Gastrocnemius medialis (tissue), 4 donors: ENCODE measurements around the gene GPR6. TPM values are rescaled to one million over a fixed set of nuclear protein-coding genes. Genes with fewer than 3 reads are reported as not detected.

ENCODE experiments used
- ATAC-seq, 2 donors: fragments of 150-250 bp; one replicate each; pipeline ENCODE4 v1.9.1; 2016
- DNase-seq, 2 donors: peaks; one replicate each; pipeline ENCODE4 v3.0.0-alpha.2; 2019
- H3K27ac ChIP-seq, 4 donors: fragments of 200-600 bp; sonication (generic); 1 replicate in 1 of 4; 2 replicates in 3 of 4; pipeline ENCODE4 v1.5.1; 2016 to 2018; ENCODE audit warnings: mild to moderate bottlenecking in 2 of 4, moderate library complexity in 1 of 4
- H3K27me3 ChIP-seq, 3 donors: fragments of 200-600 bp; sonication (generic) in 2 of 3; 1 replicate in 1 of 3; 2 replicates in 2 of 3; pipeline versions ENCODE4 v1.5.1 to v1.6.0; 2016 to 2019; ENCODE audit warnings: mild to moderate bottlenecking in 1 of 3, moderate library complexity in 1 of 3
- H3K36me3 ChIP-seq, 2 donors: fragments of 200-600 bp; sonication (generic) in 1 of 2; one replicate each; pipeline ENCODE4 v1.5.1; 2017 to 2018
- H3K4me1 ChIP-seq, 2 donors: fragments of 200-600 bp; sonication (generic) in 1 of 2; one replicate each; pipeline ENCODE4 v1.5.1; 2016 to 2017; ENCODE audit warnings: mild to moderate bottlenecking in 2 of 2
- H3K4me3 ChIP-seq, 4 donors: fragments of 200-600 bp; sonication (generic) in 3 of 4; 1 replicate in 1 of 4; 2 replicates in 3 of 4; pipeline ENCODE4 v1.5.1; 2016 to 2019; ENCODE audit warnings: mild to moderate bottlenecking in 2 of 4
- H3K9me3 ChIP-seq, 3 donors: fragments of 200-600 bp; sonication (generic) in 2 of 3; 1 replicate in 1 of 3; 2 replicates in 2 of 3; pipeline ENCODE4 v1.5.1; 2016 to 2019
- CTCF ChIP-seq, 5 experiments: fragments of 450-650 bp in 3 of 5; fragments of 200-600 bp in 2 of 5; sonication (generic) in 2 of 5; IDR thresholded peaks in 4 of 5; conservative IDR thresholded peaks in 1 of 5; 1 replicate in 4 of 5; 2 replicates in 1 of 5; pipeline ENCODE4 v1.5.1; 2016 to 2019; ENCODE audit warnings: antibody characterized with exemption in 5 of 5, mild to moderate bottlenecking in 3 of 5, moderate library complexity in 3 of 5
- POLR2A ChIP-seq, 2 donors: fragments of 450-650 bp; IDR thresholded peaks; one replicate each; pipeline ENCODE4 v1.6.1; 2017; ENCODE audit warnings: antibody characterized with exemption in 2 of 2, mild to moderate bottlenecking in 2 of 2, moderate library complexity in 2 of 2
- in situ Hi-C, 4 donors: fragments of 200-750 bp; cut with MboI; loops; one replicate each; pipeline versions ENCODE4 v1.15.0 to v1.8.0; 2017; ENCODE audit warnings: low sequenced_read_pairs in 4 of 4
- intact Hi-C: fragments of 100-400 bp; cut with DNase I; formaldehyde crosslinking; loops from one replicate; pipeline ENCODE4 v1.15.1; 2023; ENCODE audit warnings: low total_unique reads
- total RNA-seq, 4 donors: library from RNA; depleted of rRNA; stranded (reverse); fragments of >200 nt; gene quantifications; one replicate each; pipeline versions ENCODE4 v1.1.0 to v1.2.3, GENCODE V29; 2016

The GPR6 gene
- total RNA-seq, 4 donors from 2014 or later: not detected

GRCh38 chr6:109958626-109959025 lies 19.5 kb upstream of the GPR6 start:
- DNase-seq (no peak), ATAC-seq (no peak)
- Histone ChIP-seq H3K27me3 (no peaks in the 10 kb centered on the region), H3K27ac (no peak overlapping the region), H3K9me3 (no peaks in the 10 kb centered on the region), H3K4me3 (no peak overlapping the region), H3K4me1 (no peaks in the 10 kb centered on the region), H3K36me3 (no peaks in the 10 kb centered on the region)
- intact Hi-C loops (no loop called here), in situ Hi-C loops (no loop called here)
- no peak for TF ChIP-seq POLR2A (IDR thresholded peaks at IDR 0.05)
- TF ChIP-seq CTCF (IDR thresholded peaks at IDR 0.05 in 4 of 5, conservative IDR thresholded peaks at IDR 0.05 in 1 of 5): no peak

- DNase-seq: no peak
- in situ Hi-C loops: no loop called here
- Histone ChIP-seq H3K36me3 (no peaks in the 10 kb centered on the region), H3K4me1 (no peaks in the 10 kb centered on the region), H3K27ac (no peak overlapping the region), H3K4me3 (no peak overlapping the region), H3K27me3 (no peaks in the 10 kb centered on the region), H3K9me3 (no peaks in the 10 kb centered on the region)
- TF ChIP-seq CTCF (IDR thresholded peaks at IDR 0.05 in 4 of 5, conservative IDR thresholded peaks at IDR 0.05 in 1 of 5) (no peak), POLR2A (IDR thresholded peaks at IDR 0.05) (no peak)
- ATAC-seq: no peak
- intact Hi-C loops: no loop called here
These were observed 16.5 kb upstream of the GPR6 start for GRCh38 chr6:109961611-109962041.

GRCh38 chr6:109962271-109962670 lies 15.8 kb upstream of the GPR6 start:
- in situ Hi-C loops (no loop called here), intact Hi-C loops (no loop called here)
- no peak overlapping the region for H3K27ac ChIP-seq
- TF ChIP-seq CTCF (IDR thresholded peaks at IDR 0.05 in 4 of 5, conservative IDR thresholded peaks at IDR 0.05 in 1 of 5) (no peak), POLR2A (IDR thresholded peaks at IDR 0.05) (no peak)
- H3K36me3 ChIP-seq: no peaks in the 10 kb centered on the region
- H3K4me1 ChIP-seq: no peaks in the 10 kb centered on the region
- ATAC-seq (no peak), DNase-seq (no peak)
- no peaks in the 10 kb centered on the region for H3K27me3 ChIP-seq
- H3K4me3 ChIP-seq: no peak overlapping the region
- H3K9me3 ChIP-seq: no peaks in the 10 kb centered on the region

GRCh38 chr6:109963598-109964170 lies 14.4 kb upstream of the GPR6 start:
- H3K27me3 ChIP-seq: no peaks in the 10 kb centered on the region
- H3K9me3 ChIP-seq: no peaks in the 10 kb centered on the region
- ATAC-seq (no peak), DNase-seq (no peak)
- no peaks in the 10 kb centered on the region for H3K36me3 ChIP-seq
- intact Hi-C loops: no loop called here
- TF ChIP-seq POLR2A (IDR thresholded peaks at IDR 0.05) (no peak), CTCF (IDR thresholded peaks at IDR 0.05 in 4 of 5, conservative IDR thresholded peaks at IDR 0.05 in 1 of 5) (no peak)
- no peaks in the 10 kb centered on the region for H3K4me1 ChIP-seq
- H3K4me3 ChIP-seq: no peak overlapping the region
- in situ Hi-C loops: no loop called here
- H3K27ac ChIP-seq: no peak overlapping the region

GRCh38 chr6:109964949-109965348 lies 13.2 kb upstream of the GPR6 start:
- intact Hi-C loops (no loop called here), in situ Hi-C loops (no loop called here)
- TF ChIP-seq POLR2A (IDR thresholded peaks at IDR 0.05) (no peak), CTCF (IDR thresholded peaks at IDR 0.05 in 4 of 5, conservative IDR thresholded peaks at IDR 0.05 in 1 of 5) (no peak)
- no peak overlapping the region for H3K27ac ChIP-seq
- H3K36me3 ChIP-seq: no peaks in the 10 kb centered on the region
- H3K9me3 ChIP-seq: no peaks in the 10 kb centered on the region
- H3K4me1 ChIP-seq: no peaks in the 10 kb centered on the region
- H3K4me3 ChIP-seq: no peak overlapping the region
- ATAC-seq (no peak), DNase-seq (no peak)
- H3K27me3 ChIP-seq: no peaks in the 10 kb centered on the region
